A673 (cell line): Measurements from ENCODE around the gene TMEM156. TPM values are rescaled to one million over a fixed set of nuclear protein-coding genes. Genes with fewer than 3 reads are reported as not detected.

ENCODE experiments used
- BruUV-seq: library from RNA; stranded (reverse); fragments of 400-500 nt; replicated peaks from 2 replicates; lab custom pipeline; 2021; lab: Mats Ljungman, UMichigan
- CTCF ChIA-PET: fragments of 300-600 bp; sonication (Branson Sonifier 250); formaldehyde crosslinking; loops from one replicate; lab custom pipeline; 2022; ENCODE audit warnings: antibody characterized with exemption; lab: Charles Lee
- POLR2A ChIA-PET: fragments of 300-600 bp; sonication (Branson Sonifier 250); formaldehyde crosslinking; loops from one replicate; lab custom pipeline; 2022; ENCODE audit warnings: antibody characterized with exemption; ENCODE audit not compliant: low non-redundant PET; lab: Charles Lee
- DNase-seq: peaks from one replicate; pipeline ENCODE4 v3.0.0-alpha.2; 2015; ENCODE audit warnings: low spot score
- H3K27ac ChIP-seq: fragments of 200-600 bp; sonication (generic); 2 replicates; pipeline ENCODE4 v1.5.1; 2016; ENCODE audit warnings: mixed run types, low read depth, mild to moderate bottlenecking, mixed read lengths, antibody characterized with exemption, low read length; ENCODE audit not compliant: poor library complexity, severe bottlenecking
- H3K27me3 ChIP-seq: fragments of 200-600 bp; sonication (generic); replicated peaks from 2 replicates; pipeline ENCODE4 v1.6.1; 2017; ENCODE audit warnings: mixed run types, low read depth, mild to moderate bottlenecking, mixed read lengths, antibody characterized with exemption, low read length; ENCODE audit not compliant: insufficient read depth, poor library complexity
- H3K36me3 ChIP-seq: fragments of 200-600 bp; sonication (generic); 2 replicates; pipeline ENCODE4 v1.6.1; 2016; ENCODE audit warnings: mixed run types, mild to moderate bottlenecking, mixed read lengths, antibody characterized with exemption, low read length; ENCODE audit not compliant: insufficient read depth, poor library complexity, severe bottlenecking
- H3K4me1 ChIP-seq: fragments of 200-600 bp; sonication (generic); 2 replicates; pipeline ENCODE4 v1.6.1; 2017; ENCODE audit warnings: mixed run types, mild to moderate bottlenecking, mixed read lengths, antibody characterized with exemption, low read length; ENCODE audit not compliant: insufficient read depth, poor library complexity, severe bottlenecking
- H3K4me3 ChIP-seq: fragments of 200-600 bp; sonication (generic); 2 replicates; pipeline ENCODE4 v1.5.1; 2016; ENCODE audit warnings: low read depth, mixed run types, mild to moderate bottlenecking, mixed read lengths, low read length; ENCODE audit not compliant: poor library complexity, severe bottlenecking
- H3K9me3 ChIP-seq: fragments of 200-600 bp; sonication (generic); 2 replicates; pipeline ENCODE4 v1.6.1; 2016; ENCODE audit warnings: mixed run types, low read depth, mild to moderate bottlenecking, mixed read lengths, antibody characterized with exemption, low read length; ENCODE audit not compliant: poor library complexity, severe bottlenecking
- EZH2 ChIP-seq: fragments of 200-600 bp; sonication (generic); IDR thresholded peaks from 2 replicates; pipeline ENCODE4 v1.6.1; 2017; ENCODE audit warnings: borderline replicate concordance, low read depth, mild to moderate bottlenecking, mixed read lengths, antibody characterized with exemption, low read length; ENCODE audit not compliant: poor library complexity, severe bottlenecking
- intact Hi-C: fragments of 100-400 bp; cut with micrococcal nuclease; formaldehyde crosslinking; loops from one replicate; pipeline ENCODE4 v1.10.0; 2022; ENCODE audit not compliant: unreplicated experiment
- total RNA-seq: library from RNA; stranded (reverse); gene quantifications from 2 replicates; pipeline ENCODE4 v1.2.3, GENCODE V29; 2021
- TF ChIP-seq, protein P1 (sequence below): fragments of 300-800, 200-600 bp; sonication (generic); conservative IDR thresholded peaks from 2 replicates; pipeline ENCODE4 v1.5.1; 2017; ENCODE audit warnings: low read depth, mild to moderate bottlenecking, antibody characterized with exemption, low read length, moderate library complexity, mixed read lengths

TMEM156 gene
- total RNA-seq, 1 experiment from 2014 or later = not detected

DNA sequence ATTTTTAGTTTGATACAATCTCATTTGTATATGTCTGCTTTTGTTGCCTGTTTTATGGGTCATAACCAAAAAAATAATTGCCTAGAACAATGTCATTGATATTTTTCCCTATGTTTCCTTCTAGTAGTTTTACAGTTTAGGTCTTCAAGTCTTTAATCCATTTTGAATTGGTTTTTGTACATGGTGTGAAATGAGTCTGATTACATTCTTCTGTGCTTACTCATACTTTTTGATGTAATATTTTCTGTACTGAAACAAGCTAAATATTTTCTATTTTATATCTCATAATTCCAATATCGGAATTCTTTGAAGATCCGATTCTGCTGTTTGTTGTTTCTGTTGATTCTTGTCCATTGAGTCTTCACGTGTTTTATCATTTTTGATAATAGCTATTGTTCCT, 10.6 kb downstream of the TMEM156 start:
- H3K9me3 ChIP-seq = no peaks in the 10 kb centered on the region
- H3K27ac ChIP-seq = no peak overlapping the region
- no TSS peak for BruUV-seq
- intact Hi-C loops = no loop called here
- no peaks in the 10 kb centered on the region for H3K27me3 ChIP-seq
- ChIA-PET POLR2A (no interaction called here), CTCF (no interaction called here)
- no peak for TF ChIP-seq EZH2
- TF ChIP-seq, protein P1, sequence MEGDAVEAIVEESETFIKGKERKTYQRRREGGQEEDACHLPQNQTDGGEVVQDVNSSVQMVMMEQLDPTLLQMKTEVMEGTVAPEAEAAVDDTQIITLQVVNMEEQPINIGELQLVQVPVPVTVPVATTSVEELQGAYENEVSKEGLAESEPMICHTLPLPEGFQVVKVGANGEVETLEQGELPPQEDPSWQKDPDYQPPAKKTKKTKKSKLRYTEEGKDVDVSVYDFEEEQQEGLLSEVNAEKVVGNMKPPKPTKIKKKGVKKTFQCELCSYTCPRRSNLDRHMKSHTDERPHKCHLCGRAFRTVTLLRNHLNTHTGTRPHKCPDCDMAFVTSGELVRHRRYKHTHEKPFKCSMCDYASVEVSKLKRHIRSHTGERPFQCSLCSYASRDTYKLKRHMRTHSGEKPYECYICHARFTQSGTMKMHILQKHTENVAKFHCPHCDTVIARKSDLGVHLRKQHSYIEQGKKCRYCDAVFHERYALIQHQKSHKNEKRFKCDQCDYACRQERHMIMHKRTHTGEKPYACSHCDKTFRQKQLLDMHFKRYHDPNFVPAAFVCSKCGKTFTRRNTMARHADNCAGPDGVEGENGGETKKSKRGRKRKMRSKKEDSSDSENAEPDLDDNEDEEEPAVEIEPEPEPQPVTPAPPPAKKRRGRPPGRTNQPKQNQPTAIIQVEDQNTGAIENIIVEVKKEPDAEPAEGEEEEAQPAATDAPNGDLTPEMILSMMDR = no peak
- no peak for DNase-seq
- H3K4me1 ChIP-seq = no peaks in the 10 kb centered on the region
- no peak overlapping the region for H3K4me3 ChIP-seq
- H3K36me3 ChIP-seq = no peaks in the 10 kb centered on the region

DNA sequence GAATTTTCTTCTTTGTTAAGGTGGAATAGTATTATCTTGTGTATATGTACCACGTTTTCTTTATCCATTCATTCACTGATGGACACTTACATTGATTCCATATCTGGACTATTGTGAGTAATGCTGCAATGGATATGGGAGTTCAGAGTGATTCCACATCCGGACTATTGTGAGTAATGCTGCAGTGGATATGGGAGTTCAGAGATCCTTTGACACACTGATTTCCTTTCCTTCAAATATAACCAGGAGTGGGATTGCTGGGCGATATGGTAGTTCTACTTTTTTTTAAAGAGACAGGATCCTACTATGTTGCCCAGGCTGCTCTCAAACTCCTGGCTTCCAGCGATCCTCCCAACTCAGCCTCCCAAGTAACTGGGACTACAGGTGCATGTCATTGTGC, 12.1 kb downstream of the TMEM156 start:
- Histone ChIP-seq H3K27me3 (no peaks in the 10 kb centered on the region), H3K4me1 (no peaks in the 10 kb centered on the region), H3K9me3 (no peaks in the 10 kb centered on the region), H3K4me3 (no peak overlapping the region), H3K36me3 (no peaks in the 10 kb centered on the region), H3K27ac (no peak overlapping the region)
- no TSS peak for BruUV-seq
- TF ChIP-seq EZH2 = no peak
- TF ChIP-seq, protein P1 = no peak
- intact Hi-C loops = no loop called here
- ChIA-PET CTCF (no interaction called here), POLR2A (no interaction called here)
- no peak for DNase-seq

DNA sequence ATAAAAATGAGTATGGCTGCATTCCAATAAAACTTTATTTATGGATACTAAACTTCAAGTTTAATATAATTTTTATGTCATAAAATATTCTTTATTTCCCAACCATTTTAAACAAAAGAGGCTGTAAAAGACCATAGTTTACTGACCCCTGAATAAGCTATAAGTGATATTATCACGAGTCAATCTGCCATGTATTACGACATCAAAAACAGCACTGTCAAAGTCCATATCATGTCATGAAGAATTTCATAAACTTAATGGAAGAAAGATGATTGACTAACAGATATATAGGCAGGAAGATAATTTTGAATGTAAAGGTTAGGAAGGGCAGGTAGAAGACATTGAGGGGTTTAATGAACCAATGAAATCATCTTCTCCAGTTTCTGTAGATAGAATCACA, 18.2 kb downstream of the TMEM156 start:
- TF ChIP-seq, protein P1 = no peak
- Histone ChIP-seq H3K27me3 (no peaks in the 10 kb centered on the region), H3K4me1 (no peaks in the 10 kb centered on the region), H3K4me3 (no peak overlapping the region), H3K9me3 (no peaks in the 10 kb centered on the region), H3K27ac (no peak overlapping the region), H3K36me3 (no peaks in the 10 kb centered on the region)
- BruUV-seq = no TSS peak
- intact Hi-C loops = no loop called here
- ChIA-PET CTCF (no interaction called here), POLR2A (no interaction called here)
- DNase-seq = no peak
